Epithelial cell of proximal tubule (primary cell): ENCODE measurements around the gene XAF1. TPM values are rescaled to one million over a fixed set of nuclear protein-coding genes. Genes with fewer than 3 reads are reported as not detected.

Source experiments
- DNase-seq: peaks from one replicate; pipeline ENCODE4 v3.0.0-alpha.2; 2011; ENCODE audit warnings: low read depth
- H3K4me3 ChIP-seq: 2 replicates; pipeline ENCODE4 v1.5.1; 2011; ENCODE audit warnings: low read depth, mild to moderate bottlenecking, low read length
- CTCF ChIP-seq: conservative IDR thresholded peaks from 2 replicates; pipeline ENCODE4 v1.5.1; 2012; ENCODE audit warnings: low read depth, mild to moderate bottlenecking, low read length
- total RNA-seq: library from RNA; depleted of rRNA; stranded (reverse); fragments of >200 nt; gene quantifications from 2 replicates; pipeline ENCODE4 v1.2.3, GENCODE V29; 2015

XAF1 gene
- total RNA-seq, 1 donor from 2014 or later = 0.06 TPM

GRCh38 chr17:6796017-6796886 lies 40.4 kb downstream of the XAF1 start:
- DNase-seq = no peak
- TF ChIP-seq CTCF = no peak
- H3K4me3 ChIP-seq = no peak overlapping the region

DNA sequence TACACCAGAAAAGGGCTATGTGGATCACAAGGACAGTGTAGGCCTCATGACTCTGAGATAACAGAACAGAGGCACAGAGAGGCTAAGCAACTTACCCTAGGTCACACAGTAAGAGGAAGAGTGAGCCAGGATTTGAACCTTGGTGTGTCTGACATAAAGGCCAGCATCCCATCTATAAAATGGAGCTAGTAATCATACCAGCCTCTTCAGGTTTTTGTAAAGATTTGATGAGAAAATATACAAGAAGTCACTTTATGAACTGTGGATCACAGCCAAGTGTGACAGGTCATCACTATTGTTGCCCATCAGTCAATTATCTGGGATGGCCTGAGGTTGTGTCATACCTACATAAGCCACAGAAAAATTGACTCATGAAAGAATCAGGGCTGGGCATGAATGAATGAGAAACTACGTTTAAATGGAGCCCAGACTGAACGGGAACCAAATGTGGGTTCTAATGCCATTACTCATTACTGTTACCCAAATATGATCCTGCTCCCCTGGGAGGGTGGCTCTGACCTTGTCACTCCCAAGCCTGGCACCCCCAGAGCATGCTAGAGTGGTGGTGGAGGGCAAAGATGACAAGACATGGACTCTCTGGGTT lies 41.1 kb downstream of the XAF1 start:
- DNase-seq = no peak
- no peak for TF ChIP-seq CTCF
- no peak overlapping the region for H3K4me3 ChIP-seq

GRCh38 chr17:6797718-6798351 lies 42.0 kb downstream of the XAF1 start:
- DNase-seq = no peak
- TF ChIP-seq CTCF = no peak
- H3K4me3 ChIP-seq = no peak overlapping the region

- DNase-seq = no peak
- H3K4me3 ChIP-seq = no peak overlapping the region
- no peak for TF ChIP-seq CTCF
These were observed 43.9 kb downstream of the XAF1 start for GRCh38 chr17:6799738-6800137.

DNA sequence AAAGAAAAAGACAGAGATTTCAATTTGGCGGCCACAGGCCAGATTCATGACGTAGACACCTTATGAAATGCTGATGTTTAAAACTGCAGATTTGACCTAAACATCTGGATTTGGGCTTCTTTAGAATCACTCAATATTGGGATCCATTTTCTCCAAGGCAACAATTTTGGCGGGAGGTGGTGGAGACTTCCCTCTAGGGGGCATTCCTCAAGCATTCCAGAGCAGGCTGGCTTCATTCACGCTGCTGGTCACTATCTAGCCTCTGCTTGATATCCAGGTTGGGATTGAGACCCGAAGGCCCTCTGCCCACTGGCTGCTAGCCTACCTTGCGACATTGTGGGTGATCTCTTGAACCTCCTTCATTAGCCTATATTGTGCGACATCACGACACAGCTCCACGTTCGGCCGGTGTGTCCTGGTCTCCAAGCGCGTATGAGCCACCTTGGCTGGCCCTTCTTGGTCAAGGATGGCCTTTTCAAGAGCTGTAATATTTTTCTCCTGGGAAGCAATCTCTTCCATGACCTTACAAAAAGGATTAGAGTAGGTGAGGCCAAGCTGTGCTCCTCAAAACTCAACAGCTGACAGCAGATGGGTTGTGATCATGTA lies 44.7 kb downstream of the XAF1 start:
- peak; percentile 60 for TF ChIP-seq CTCF

DNA sequence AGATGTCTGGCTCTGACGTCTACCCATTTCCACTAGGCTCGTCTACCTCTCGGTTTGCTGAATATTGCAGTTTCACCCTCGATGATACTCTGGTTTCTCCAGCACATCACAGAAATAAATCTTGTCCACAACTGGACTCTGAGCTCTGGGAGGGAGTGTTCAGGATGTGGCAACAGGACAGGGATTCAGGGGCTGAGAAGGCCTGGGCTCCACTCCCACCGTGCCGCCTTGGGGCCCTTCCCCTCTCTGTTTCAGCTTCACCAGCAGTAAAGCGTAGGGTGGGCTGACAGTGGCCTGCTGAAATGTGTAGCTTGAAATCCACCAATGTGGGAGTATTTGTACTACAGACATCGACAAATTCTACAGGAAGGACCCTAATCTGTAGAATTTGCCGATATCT lies 55.7 kb downstream of the XAF1 start:
- H3K4me3 ChIP-seq = no peak overlapping the region
- no peak for DNase-seq
- no peak for TF ChIP-seq CTCF

More for the DNA sequence above, 44.7 kb downstream of the XAF1 start:
- H3K4me3 ChIP-seq = no peak overlapping the region
- DNase-seq = no peak
